Measurements from ENCODE around the gene AKAP8L. TPM values are rescaled to one million over a fixed set of nuclear protein-coding genes. Genes with fewer than 3 reads are reported as not detected.

AKAP8L gene
- total and polyA plus RNA-seq, 2 of the 8 experiments (the other 6 are each of a cell fraction or from before 2014, with no cell fraction given): 75.1 to 138 TPM

DNA sequence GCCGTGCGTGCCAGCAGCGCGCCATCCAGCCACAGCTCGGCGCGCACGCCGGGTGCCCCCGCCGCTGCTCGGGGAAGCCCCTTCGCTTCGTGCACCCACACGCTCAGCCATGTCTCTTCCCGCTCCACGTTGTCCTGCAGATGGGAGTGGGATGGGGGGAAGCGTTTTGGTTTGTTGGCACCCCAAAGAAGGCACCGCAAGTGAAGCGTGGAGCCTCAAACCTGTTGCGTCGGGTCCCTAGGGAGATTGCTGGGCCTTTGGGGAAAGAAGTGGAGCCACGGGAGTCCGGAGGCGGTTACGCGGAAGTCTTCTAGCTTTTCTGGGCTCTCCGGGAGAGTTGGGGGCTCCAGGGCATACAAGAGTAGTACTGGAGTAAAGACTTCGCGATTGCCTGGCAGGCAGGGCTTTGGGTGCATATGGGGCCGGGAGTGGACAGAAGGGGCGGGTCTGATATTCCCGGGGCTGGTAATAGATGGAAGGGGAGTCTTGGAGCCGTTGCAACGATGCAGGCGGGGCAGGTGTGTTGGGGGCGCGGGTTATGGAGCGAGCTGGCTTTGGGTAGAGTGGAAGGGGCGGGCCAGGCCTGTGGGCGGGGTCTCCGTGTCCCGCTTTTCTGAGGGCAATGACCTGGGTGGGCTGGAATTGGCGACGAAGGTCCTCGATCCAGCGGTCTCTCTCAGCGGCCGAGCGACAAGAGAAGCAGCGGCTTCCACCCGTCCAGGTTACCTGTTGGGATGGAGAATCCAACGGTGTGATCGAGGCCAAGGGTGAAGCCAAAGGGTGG is 39.1 kb upstream of the AKAP8L start (continued):
- TF ChIP-seq, protein P1, sequence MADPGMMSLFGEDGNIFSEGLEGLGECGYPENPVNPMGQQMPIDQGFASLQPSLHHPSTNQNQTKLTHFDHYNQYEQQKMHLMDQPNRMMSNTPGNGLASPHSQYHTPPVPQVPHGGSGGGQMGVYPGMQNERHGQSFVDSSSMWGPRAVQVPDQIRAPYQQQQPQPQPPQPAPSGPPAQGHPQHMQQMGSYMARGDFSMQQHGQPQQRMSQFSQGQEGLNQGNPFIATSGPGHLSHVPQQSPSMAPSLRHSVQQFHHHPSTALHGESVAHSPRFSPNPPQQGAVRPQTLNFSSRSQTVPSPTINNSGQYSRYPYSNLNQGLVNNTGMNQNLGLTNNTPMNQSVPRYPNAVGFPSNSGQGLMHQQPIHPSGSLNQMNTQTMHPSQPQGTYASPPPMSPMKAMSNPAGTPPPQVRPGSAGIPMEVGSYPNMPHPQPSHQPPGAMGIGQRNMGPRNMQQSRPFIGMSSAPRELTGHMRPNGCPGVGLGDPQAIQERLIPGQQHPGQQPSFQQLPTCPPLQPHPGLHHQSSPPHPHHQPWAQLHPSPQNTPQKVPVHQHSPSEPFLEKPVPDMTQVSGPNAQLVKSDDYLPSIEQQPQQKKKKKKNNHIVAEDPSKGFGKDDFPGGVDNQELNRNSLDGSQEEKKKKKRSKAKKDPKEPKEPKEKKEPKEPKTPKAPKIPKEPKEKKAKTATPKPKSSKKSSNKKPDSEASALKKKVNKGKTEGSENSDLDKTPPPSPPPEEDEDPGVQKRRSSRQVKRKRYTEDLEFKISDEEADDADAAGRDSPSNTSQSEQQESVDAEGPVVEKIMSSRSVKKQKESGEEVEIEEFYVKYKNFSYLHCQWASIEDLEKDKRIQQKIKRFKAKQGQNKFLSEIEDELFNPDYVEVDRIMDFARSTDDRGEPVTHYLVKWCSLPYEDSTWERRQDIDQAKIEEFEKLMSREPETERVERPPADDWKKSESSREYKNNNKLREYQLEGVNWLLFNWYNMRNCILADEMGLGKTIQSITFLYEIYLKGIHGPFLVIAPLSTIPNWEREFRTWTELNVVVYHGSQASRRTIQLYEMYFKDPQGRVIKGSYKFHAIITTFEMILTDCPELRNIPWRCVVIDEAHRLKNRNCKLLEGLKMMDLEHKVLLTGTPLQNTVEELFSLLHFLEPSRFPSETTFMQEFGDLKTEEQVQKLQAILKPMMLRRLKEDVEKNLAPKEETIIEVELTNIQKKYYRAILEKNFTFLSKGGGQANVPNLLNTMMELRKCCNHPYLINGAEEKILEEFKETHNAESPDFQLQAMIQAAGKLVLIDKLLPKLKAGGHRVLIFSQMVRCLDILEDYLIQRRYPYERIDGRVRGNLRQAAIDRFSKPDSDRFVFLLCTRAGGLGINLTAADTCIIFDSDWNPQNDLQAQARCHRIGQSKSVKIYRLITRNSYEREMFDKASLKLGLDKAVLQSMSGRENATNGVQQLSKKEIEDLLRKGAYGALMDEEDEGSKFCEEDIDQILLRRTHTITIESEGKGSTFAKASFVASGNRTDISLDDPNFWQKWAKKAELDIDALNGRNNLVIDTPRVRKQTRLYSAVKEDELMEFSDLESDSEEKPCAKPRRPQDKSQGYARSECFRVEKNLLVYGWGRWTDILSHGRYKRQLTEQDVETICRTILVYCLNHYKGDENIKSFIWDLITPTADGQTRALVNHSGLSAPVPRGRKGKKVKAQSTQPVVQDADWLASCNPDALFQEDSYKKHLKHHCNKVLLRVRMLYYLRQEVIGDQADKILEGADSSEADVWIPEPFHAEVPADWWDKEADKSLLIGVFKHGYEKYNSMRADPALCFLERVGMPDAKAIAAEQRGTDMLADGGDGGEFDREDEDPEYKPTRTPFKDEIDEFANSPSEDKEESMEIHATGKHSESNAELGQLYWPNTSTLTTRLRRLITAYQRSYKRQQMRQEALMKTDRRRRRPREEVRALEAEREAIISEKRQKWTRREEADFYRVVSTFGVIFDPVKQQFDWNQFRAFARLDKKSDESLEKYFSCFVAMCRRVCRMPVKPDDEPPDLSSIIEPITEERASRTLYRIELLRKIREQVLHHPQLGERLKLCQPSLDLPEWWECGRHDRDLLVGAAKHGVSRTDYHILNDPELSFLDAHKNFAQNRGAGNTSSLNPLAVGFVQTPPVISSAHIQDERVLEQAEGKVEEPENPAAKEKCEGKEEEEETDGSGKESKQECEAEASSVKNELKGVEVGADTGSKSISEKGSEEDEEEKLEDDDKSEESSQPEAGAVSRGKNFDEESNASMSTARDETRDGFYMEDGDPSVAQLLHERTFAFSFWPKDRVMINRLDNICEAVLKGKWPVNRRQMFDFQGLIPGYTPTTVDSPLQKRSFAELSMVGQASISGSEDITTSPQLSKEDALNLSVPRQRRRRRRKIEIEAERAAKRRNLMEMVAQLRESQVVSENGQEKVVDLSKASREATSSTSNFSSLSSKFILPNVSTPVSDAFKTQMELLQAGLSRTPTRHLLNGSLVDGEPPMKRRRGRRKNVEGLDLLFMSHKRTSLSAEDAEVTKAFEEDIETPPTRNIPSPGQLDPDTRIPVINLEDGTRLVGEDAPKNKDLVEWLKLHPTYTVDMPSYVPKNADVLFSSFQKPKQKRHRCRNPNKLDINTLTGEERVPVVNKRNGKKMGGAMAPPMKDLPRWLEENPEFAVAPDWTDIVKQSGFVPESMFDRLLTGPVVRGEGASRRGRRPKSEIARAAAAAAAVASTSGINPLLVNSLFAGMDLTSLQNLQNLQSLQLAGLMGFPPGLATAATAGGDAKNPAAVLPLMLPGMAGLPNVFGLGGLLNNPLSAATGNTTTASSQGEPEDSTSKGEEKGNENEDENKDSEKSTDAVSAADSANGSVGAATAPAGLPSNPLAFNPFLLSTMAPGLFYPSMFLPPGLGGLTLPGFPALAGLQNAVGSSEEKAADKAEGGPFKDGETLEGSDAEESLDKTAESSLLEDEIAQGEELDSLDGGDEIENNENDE (IDR thresholded peaks at IDR 0.05; ENCODE audit: insufficient replicate concordance, low read length): no peak
- TF ChIP-seq ZNF274 (IDR thresholded peaks at IDR 0.05; ENCODE audit: borderline replicate concordance, extremely low read depth, low read length): no peak
- TF ChIP-seq CHD1 (IDR thresholded peaks at IDR 0.05; ENCODE audit: low read depth, low read length): no peak
- TF ChIP-seq SAP30 (IDR thresholded peaks at IDR 0.05; ENCODE audit: insufficient read depth, insufficient replicate concordance, low read length): no peak

Data from H1 (cell line).